ENCODE data around the gene EPHA8. TPM values are rescaled to one million over a fixed set of nuclear protein-coding genes. Genes with fewer than 3 reads are reported as not detected.

The EPHA8 gene
- total and polyA plus RNA-seq, 8 donors, result not detected

DNA sequence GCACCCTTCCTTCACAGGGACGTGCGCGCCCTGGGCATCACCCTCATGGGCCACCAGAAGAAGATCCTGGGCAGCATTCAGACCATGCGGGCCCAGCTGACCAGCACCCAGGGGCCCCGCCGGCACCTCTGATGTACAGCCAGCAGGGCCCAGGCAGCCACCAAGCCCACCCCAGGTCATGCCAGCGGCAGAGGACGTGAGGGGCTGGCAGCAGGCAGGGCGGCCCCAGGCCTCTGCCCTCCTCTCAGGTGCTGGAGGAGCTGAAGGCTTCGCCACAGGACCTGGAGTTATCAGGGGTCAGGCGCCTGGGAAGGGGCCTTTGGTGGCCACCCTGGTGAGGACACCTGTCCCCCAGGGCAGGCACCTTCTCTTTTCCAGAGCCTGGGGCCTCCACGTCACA, 38.3 kb downstream of the EPHA8 start:
- H3K36me3 ChIP-seq, result no peaks in the 10 kb centered on the region
- no peaks in the 10 kb centered on the region for H3K4me1 ChIP-seq
- TF ChIP-seq, protein P1, sequence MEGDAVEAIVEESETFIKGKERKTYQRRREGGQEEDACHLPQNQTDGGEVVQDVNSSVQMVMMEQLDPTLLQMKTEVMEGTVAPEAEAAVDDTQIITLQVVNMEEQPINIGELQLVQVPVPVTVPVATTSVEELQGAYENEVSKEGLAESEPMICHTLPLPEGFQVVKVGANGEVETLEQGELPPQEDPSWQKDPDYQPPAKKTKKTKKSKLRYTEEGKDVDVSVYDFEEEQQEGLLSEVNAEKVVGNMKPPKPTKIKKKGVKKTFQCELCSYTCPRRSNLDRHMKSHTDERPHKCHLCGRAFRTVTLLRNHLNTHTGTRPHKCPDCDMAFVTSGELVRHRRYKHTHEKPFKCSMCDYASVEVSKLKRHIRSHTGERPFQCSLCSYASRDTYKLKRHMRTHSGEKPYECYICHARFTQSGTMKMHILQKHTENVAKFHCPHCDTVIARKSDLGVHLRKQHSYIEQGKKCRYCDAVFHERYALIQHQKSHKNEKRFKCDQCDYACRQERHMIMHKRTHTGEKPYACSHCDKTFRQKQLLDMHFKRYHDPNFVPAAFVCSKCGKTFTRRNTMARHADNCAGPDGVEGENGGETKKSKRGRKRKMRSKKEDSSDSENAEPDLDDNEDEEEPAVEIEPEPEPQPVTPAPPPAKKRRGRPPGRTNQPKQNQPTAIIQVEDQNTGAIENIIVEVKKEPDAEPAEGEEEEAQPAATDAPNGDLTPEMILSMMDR (IDR thresholded peaks at IDR 0.05), result no peak
- no peak for TF ChIP-seq POLR2A (IDR thresholded peaks at IDR 0.05)
- TF ChIP-seq EP300 (IDR thresholded peaks at IDR 0.05), result no peak
- no peak for TF ChIP-seq POLR2AphosphoS5 (IDR thresholded peaks at IDR 0.05)
- no peak for DNase-seq
- H3K27ac ChIP-seq, result no peak overlapping the region
- intact Hi-C loops (cut with DNase I; ENCODE audit: low total_unique reads), result no loop called here
- H3K27me3 ChIP-seq, result peaks cover 0 to 87% (median 44%) of the 10 kb centered on the region in 3 donors
- no peak overlapping the region for H3K4me3 ChIP-seq
- WGBS, 5 donors, result 87 to 100% (median 90%) methylated on average over 1 to 12 of the region's 12 CpGs
- peaks cover 0 to 3% (median 0%) of the 10 kb centered on the region in 4 donors for H3K9me3 ChIP-seq

DNA sequence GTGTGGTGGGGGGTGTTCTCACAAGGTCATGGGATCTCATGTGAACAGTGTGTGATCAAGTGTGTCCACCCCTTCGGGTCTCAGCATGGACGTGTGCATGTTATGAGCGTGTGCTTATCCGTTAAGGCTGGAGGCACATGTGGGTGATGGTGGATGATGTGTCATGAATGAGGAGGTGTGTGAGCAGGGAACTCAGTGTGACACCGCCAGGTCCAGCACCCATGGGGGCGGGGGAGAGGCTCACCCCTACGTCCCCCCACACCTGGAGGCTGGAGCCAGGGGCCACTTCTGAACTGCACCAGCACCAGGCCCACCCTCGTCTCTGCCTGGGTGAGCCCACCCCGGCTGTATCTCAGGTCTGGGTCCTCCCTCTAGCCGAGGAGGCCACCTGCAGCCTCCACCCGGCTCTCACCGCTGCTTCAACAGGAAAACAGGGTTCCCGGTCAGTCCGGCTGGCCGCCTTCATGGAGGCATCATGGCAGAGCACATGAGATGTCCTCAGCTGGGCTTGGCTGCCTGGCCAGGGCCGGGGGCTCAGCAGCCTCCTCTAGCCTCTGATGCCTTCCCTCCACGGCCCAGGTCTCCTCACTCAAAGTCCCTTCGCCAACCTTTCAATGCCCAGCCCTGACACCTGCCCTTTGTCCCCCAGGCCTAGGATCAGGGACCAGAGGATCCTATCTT, 38.9 kb downstream of the EPHA8 start:
- H3K27me3 ChIP-seq, result peaks cover 0 to 91% (median 44%) of the 10 kb centered on the region in 3 donors

DNA sequence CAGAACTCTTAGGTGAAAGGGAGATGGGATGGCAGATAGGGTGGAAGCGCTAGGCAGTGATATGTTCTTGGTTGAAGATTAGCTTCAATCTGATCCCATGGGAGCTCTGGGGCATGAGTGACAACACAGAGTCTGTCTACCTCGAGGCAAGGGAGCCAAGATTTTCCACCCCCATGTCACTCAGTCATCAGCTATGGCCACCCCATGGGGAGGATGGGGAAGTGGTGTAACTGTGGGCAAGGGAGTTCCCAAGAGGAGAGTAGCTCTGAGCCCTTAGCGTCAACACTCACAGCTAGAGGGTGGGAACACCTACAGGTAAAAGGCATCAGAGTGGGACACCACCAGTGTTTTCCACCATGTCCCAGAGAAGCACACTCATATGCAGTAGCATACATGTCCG, 42.9 kb downstream of the EPHA8 start:
- Histone ChIP-seq H3K27me3 (peaks cover 0 to 93% (median 43%) of the 10 kb centered on the region in 3 donors), H3K36me3 (no peaks in the 10 kb centered on the region), H3K4me1 (no peaks in the 10 kb centered on the region), H3K4me3 (no peak overlapping the region), H3K27ac (no peak overlapping the region), H3K9me3 (peaks cover 0 to 3% (median 0%) of the 10 kb centered on the region in 4 donors)
- intact Hi-C loops (cut with DNase I; ENCODE audit: low total_unique reads), result no loop called here
- 48 to 67% (median 54%) methylated on average over 4 of the region's 4 CpGs for WGBS, 5 donors
- DNase-seq, result no peak
- TF ChIP-seq POLR2A (IDR thresholded peaks at IDR 0.05), result no peak
- TF ChIP-seq EP300 (IDR thresholded peaks at IDR 0.05), result no peak
- TF ChIP-seq, protein P1 (IDR thresholded peaks at IDR 0.05), result no peak
- TF ChIP-seq POLR2AphosphoS5 (IDR thresholded peaks at IDR 0.05), result no peak

More for the DNA sequence above, 38.9 kb downstream of the EPHA8 start:
- intact Hi-C loops (cut with DNase I; ENCODE audit: low total_unique reads), result no loop called here
- TF ChIP-seq, protein P1 (IDR thresholded peaks at IDR 0.05), result no peak
- no peak for TF ChIP-seq POLR2A (IDR thresholded peaks at IDR 0.05)
- Histone ChIP-seq H3K9me3 (peaks cover 0 to 3% (median 0%) of the 10 kb centered on the region in 4 donors), H3K4me1 (no peaks in the 10 kb centered on the region), H3K36me3 (no peaks in the 10 kb centered on the region), H3K27ac (no peak overlapping the region), H3K4me3 (no peak overlapping the region)
- DNase-seq, result no peak
- WGBS, 5 donors, result 73 to 84% (median 80%) methylated on average over 14 to 18 of the region's 18 CpGs

DNA sequence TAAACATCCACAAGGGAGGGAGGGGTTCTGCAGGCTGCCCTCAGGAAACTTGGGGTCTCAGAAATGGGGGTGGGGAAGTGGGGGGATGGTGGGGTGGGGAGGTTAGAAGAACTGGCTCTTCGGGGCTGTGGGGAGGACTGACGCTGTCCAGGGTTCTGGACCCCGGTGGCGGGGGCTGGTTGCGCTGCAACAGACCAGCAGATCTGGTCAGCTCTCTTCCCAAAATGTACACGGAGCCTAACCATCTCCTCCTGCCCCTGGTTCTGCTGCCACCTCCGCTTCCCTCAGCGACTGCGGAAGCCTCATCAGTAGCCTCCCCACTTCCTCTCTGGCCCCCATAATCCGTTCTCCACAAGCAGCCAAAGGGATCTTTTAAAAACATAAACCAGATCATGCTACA, 43.9 kb downstream of the EPHA8 start:
- intact Hi-C loops (cut with DNase I; ENCODE audit: low total_unique reads), result no loop called here
- H3K9me3 ChIP-seq, result peaks cover 0 to 3% (median 0%) of the 10 kb centered on the region in 4 donors
- TF ChIP-seq POLR2A (IDR thresholded peaks at IDR 0.05), result no peak
- no peak for TF ChIP-seq EP300 (IDR thresholded peaks at IDR 0.05)
- TF ChIP-seq POLR2AphosphoS5 (IDR thresholded peaks at IDR 0.05), result no peak
- TF ChIP-seq, protein P1 (IDR thresholded peaks at IDR 0.05), result no peak
- no peak overlapping the region for H3K4me3 ChIP-seq
- 12 to 15% (median 14%) methylated on average over 10 of the region's 10 CpGs for WGBS, 5 donors
- H3K4me1 ChIP-seq, result no peaks in the 10 kb centered on the region
- H3K27me3 ChIP-seq, result peaks cover 0 to 93% (median 38%) of the 10 kb centered on the region in 3 donors
- no peak for DNase-seq
- no peak overlapping the region for H3K27ac ChIP-seq
- H3K36me3 ChIP-seq, result no peaks in the 10 kb centered on the region
